Body of pancreas (tissue), 4 donors: ENCODE results near the gene PRKRIP1. TPM values are rescaled to one million over a fixed set of nuclear protein-coding genes. Genes with fewer than 3 reads are reported as not detected.

Experiments
- ATAC-seq: fragments of 150-250 bp; one replicate; pipeline ENCODE4 v1.9.1; 2016
- DNase-seq, 4 donors: peaks; one replicate each; pipeline ENCODE4 v3.0.0-alpha.2; 2019
- H3K27ac ChIP-seq, 4 donors: fragments of 200-600 bp; sonication (generic); 1 replicate in 3 of 4; 2 replicates in 1 of 4; pipeline versions ENCODE4 v1.5.1 to v1.6.1; 2016 to 2019; ENCODE audit warnings: mild to moderate bottlenecking in 1 of 4, mixed read lengths in 1 of 4, moderate library complexity in 1 of 4
- H3K27me3 ChIP-seq, 2 donors: fragments of 200-600 bp; sonication (generic); one replicate each; pipeline ENCODE4 v1.6.0; 2016; ENCODE audit warnings: mild to moderate bottlenecking in 1 of 2
- H3K36me3 ChIP-seq, 2 donors: fragments of 200-600 bp; sonication (generic); replicated peaks in 1 of 2; 2 replicates each; pipeline ENCODE4 v1.5.1; 2016; ENCODE audit warnings: low read depth in 2 of 2; ENCODE audit not compliant: insufficient read depth in 1 of 2
- H3K4me1 ChIP-seq: fragments of 200-600 bp; sonication (generic); one replicate; pipeline ENCODE4 v1.6.0; 2016
- H3K4me3 ChIP-seq, 2 donors: fragments of 200-600 bp; sonication (generic); 1 replicate in 1 of 2; 2 replicates in 1 of 2; pipeline ENCODE4 v1.5.1; 2016 to 2019
- H3K9me3 ChIP-seq, 3 donors: fragments of 200-600 bp; sonication (generic); 1 replicate in 2 of 3; 2 replicates in 1 of 3; pipeline ENCODE4 v1.5.1; 2016
- POLR2A ChIP-seq, 3 donors: fragments of 450-650 bp; IDR thresholded peaks; one replicate each; pipeline ENCODE4 v1.6.1; 2016; ENCODE audit warnings: antibody characterized with exemption in 3 of 3, mild to moderate bottlenecking in 2 of 3
- WGBS, 2 donors: methylation state at CpG; one replicate each; pipeline ENCODE4 v1.1.5; 2017; 5-methylcytosine and 5-hydroxymethylcytosine counted together
- intact Hi-C: fragments of 100-400 bp; cut with DNase I; formaldehyde crosslinking; loops from one replicate; pipeline ENCODE4 v1.15.1; 2023
- total RNA-seq, 2 donors: library from RNA; depleted of rRNA; stranded (reverse); fragments of >200 nt; gene quantifications; one replicate each; pipeline ENCODE4 v1.1.0, GENCODE V29; 2016
- TF ChIP-seq, protein P1 (sequence below), 7 experiments: fragments of 450-650 bp in 4 of 7; fragments of 200-600 bp in 3 of 7; sonication (generic) in 3 of 7; IDR thresholded peaks; one replicate each; pipeline ENCODE4 v1.5.1; 2016 to 2019; ENCODE audit warnings: antibody characterized with exemption in 7 of 7

The PRKRIP1 gene
- total RNA-seq, 2 donors from 2014 or later, result 25.2 to 40.2 TPM

DNA sequence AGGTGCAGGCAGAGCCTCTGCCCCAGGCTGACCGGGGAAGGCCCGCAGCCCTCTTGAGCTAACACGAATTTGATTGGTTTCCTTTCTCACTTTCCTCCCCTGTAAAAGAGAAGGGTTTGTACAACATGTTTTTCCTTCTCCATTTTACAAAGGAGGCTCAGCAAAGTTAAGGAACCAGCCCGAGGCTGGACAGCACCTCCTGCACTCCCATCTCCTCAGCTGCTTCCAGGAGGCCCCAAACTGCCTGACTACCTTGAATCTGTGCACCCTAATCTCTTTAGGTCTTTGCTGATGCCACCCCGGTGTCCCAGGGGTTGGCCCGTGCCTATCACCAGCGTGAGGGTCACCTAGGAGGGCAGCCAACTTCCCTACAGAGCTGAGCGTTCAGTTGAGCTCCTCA lies 64.3 kb downstream of the PRKRIP1 start:
- Histone ChIP-seq H3K27ac (no peak overlapping the region), H3K4me1 (peaks cover 10% of the 10 kb centered on the region), H3K36me3 (peaks cover 0 to 6% of the 10 kb centered on the region in 2 donors), H3K4me3 (no peak overlapping the region), H3K27me3 (no peaks in the 10 kb centered on the region), H3K9me3 (no peaks in the 10 kb centered on the region)
- ATAC-seq, result no peak
- no peak for DNase-seq
- TF ChIP-seq, protein P1, sequence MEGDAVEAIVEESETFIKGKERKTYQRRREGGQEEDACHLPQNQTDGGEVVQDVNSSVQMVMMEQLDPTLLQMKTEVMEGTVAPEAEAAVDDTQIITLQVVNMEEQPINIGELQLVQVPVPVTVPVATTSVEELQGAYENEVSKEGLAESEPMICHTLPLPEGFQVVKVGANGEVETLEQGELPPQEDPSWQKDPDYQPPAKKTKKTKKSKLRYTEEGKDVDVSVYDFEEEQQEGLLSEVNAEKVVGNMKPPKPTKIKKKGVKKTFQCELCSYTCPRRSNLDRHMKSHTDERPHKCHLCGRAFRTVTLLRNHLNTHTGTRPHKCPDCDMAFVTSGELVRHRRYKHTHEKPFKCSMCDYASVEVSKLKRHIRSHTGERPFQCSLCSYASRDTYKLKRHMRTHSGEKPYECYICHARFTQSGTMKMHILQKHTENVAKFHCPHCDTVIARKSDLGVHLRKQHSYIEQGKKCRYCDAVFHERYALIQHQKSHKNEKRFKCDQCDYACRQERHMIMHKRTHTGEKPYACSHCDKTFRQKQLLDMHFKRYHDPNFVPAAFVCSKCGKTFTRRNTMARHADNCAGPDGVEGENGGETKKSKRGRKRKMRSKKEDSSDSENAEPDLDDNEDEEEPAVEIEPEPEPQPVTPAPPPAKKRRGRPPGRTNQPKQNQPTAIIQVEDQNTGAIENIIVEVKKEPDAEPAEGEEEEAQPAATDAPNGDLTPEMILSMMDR (IDR thresholded peaks at IDR 0.05), result no peak
- TF ChIP-seq POLR2A (IDR thresholded peaks at IDR 0.05), result no peak
- WGBS, 2 donors, result 74 to 91% methylated on average over 8 of the region's 8 CpGs
- intact Hi-C loops, result no loop called here

DNA sequence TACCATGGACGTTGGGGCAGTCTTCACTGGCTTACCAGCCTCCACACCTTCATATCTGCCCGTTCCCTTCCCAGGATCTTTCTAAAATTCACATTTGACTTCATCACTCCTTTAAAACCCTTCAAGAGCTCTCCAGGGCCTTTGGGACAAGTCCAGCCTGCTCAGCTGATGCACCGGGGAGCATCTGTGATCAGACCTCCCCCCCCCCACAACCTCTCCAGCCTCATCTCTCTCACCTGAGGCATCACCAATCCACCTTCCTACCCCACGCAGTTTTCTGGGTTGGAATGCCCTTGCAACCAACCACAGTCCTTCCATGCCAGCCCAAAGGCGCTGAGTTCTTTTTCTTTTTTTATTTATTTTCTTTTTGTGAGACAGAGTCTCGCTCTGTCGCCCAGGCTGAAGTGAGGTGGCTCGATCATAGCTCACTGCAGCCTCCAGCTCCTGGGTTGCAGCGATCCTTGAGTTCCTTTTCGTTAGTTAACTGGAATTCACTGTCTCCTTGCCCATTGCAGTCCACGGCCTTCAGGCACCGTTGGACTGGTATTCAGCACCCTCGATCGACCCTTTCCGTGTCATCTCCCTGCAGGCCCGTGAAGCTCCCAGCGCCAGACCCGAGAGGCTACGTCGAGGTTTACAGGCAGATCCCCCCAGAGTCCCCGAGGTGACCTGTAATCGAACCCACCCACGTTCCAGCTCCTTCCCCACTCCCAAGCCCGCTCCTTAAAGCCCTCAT lies 67.8 kb downstream of the PRKRIP1 start:
- Histone ChIP-seq H3K27ac (peak overlapping the region in 3 of 4 donors; percentile 32 to 72 (median 40)), H3K9me3 (no peaks in the 10 kb centered on the region), H3K27me3 (no peaks in the 10 kb centered on the region), H3K36me3 (peaks cover 0 to 2% of the 10 kb centered on the region in 2 donors), H3K4me3 (peak overlapping the region; percentile 76 to 100), H3K4me1 (peaks cover 18% of the 10 kb centered on the region)
- intact Hi-C loops, result no loop called here
- TF ChIP-seq, protein P1 (IDR thresholded peaks at IDR 0.05), result no peak
- TF ChIP-seq POLR2A (IDR thresholded peaks at IDR 0.05), result no peak
- WGBS, 2 donors, result 7 to 11% methylated on average over 24 of the region's 24 CpGs
- no peak for ATAC-seq
- DNase-seq, result no peak

- TF ChIP-seq, protein P1 (IDR thresholded peaks at IDR 0.05), result peak in 5 of 7 experiments; percentile 7 to 44 (median 17)
- TF ChIP-seq POLR2A (IDR thresholded peaks at IDR 0.05), result peak; percentile 59 to 76 (median 70)
- peak within 1 kb of the TSS; percentile 76 to 100 for H3K4me3 ChIP-seq
- no peaks in the 10 kb centered on the region for H3K36me3 ChIP-seq
- intact Hi-C loops, result no loop called here
- peaks cover 18% of the 10 kb centered on the region for H3K4me1 ChIP-seq
- 0 to 2% methylated on average over 23 to 55 of the region's 81 CpGs for WGBS, 2 donors
- DNase-seq (peak; percentile 95 to 96 (median 96)), ATAC-seq (peak; percentile 98)
- peak within 1 kb of the TSS in 3 of 4 donors; percentile 32 to 72 (median 40) for H3K27ac ChIP-seq
- H3K27me3 ChIP-seq, result no peaks in the 10 kb centered on the region
- H3K9me3 ChIP-seq, result no peaks in the 10 kb centered on the region
Observed at GRCh38 chr7:102464577-102465280, 68.6 kb downstream of the PRKRIP1 start, which contains the start of the genes ALKBH4 and LRWD1. Gene ALKBH4, minus strand, starts transcription at chr7:102464863. Its CDS starts 27 bp downstream, at chr7:102464836. Gene LRWD1, plus strand, starts transcription at chr7:102464984. Its CDS starts 97 bp downstream, at chr7:102465081.

GRCh38 chr7:102466097-102466496 lies 69.9 kb downstream of the PRKRIP1 start:
- intact Hi-C loops, result no loop called here
- no peak for TF ChIP-seq POLR2A (IDR thresholded peaks at IDR 0.05)
- TF ChIP-seq, protein P1 (IDR thresholded peaks at IDR 0.05), result no peak
- H3K4me3 ChIP-seq, result no peak overlapping the region
- H3K27me3 ChIP-seq, result no peaks in the 10 kb centered on the region
- H3K36me3 ChIP-seq, result no peaks in the 10 kb centered on the region
- H3K9me3 ChIP-seq, result no peaks in the 10 kb centered on the region
- 93 to 96% methylated on average over 5 to 7 of the region's 7 CpGs for WGBS, 2 donors
- H3K4me1 ChIP-seq, result peaks cover 18% of the 10 kb centered on the region
- no peak overlapping the region for H3K27ac ChIP-seq
- ATAC-seq (no peak), DNase-seq (no peak)
